ENCODE measurements around the gene UBE2R2. TPM values are rescaled to one million over a fixed set of nuclear protein-coding genes. Genes with fewer than 3 reads are reported as not detected.
"Not testable (repeated sequence)": the region's sequence is repeated elsewhere in the genome, so short reads cannot be mapped to it uniquely, and the experiment has no call there.

Gene UBE2R2
- total and polyA plus RNA-seq, 4 experiments from 2014 or later: 10.8 to 31.4 (median 24.2) TPM

DNA sequence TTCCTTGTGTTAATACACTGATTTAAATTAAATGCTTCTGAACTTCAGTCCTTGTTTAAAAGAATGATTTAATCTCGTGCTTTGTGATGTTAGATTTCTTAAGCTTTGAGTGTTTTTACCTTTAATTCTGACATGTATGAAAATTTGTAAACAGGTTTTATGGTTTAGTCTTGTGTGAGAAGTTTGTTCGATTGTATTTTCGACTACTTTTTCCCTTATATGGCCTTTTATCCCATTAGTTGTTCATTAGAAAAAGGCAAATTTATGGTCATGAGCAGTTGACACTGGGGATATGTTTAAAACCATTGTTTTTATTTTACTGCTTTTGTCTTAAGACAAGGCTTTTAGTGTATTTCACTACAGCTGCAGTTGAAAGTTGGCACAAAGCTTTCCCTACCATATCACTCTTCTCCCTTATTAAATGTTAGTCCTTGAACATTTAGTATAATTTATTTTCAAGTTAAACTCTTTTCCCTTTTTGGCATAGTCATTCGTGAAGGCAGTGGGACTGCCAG, 3.3 kb downstream of the UBE2R2 start:
- Histone ChIP-seq H3K9me3 (ENCODE audit: control insufficient read depth in 1 of 2, low read length in 2 of 2) (no peaks in the 10 kb centered on the region), H3K36me3 (ENCODE audit: insufficient read depth, low read length) (no peaks in the 10 kb centered on the region), H3K27me3 (ENCODE audit: insufficient read depth, low read length) (no peaks in the 10 kb centered on the region), H3K4me1 (ENCODE audit: insufficient read depth, low read length) (peaks cover 39% of the 10 kb centered on the region), H3K4me3 (ENCODE audit: low read length in 2 of 2) (no peak overlapping the region), H3K27ac (ENCODE audit: low read depth, low read length) (no peak overlapping the region)
- Mint-ChIP-seq H3K27me3 (no peaks in the 10 kb centered on the region), H3K4me3 (peak overlapping the region in 7 of 8 donors; percentile 13 to 83 (median 51)), H3K36me3 (peaks cover 0 to 10% of the 10 kb centered on the region in 2 donors), H3K4me1 (peaks cover 24 to 49% (median 35%) of the 10 kb centered on the region in 4 donors), H3K27ac (peak overlapping the region in 4 of 7 donors; percentile 8 to 96 (median 44)), H3K9me3 (peaks cover 0 to 2% (median 0%) of the 10 kb centered on the region in 8 donors)
- ChIA-PET CTCF (ENCODE audit: partially characterized antibody) (no interaction called here), POLR2A (ENCODE audit: partially characterized antibody) (no interaction called here)
- DNase-seq: no peak
- intact Hi-C loops (cut with micrococcal nuclease): no loop called here

DNA sequence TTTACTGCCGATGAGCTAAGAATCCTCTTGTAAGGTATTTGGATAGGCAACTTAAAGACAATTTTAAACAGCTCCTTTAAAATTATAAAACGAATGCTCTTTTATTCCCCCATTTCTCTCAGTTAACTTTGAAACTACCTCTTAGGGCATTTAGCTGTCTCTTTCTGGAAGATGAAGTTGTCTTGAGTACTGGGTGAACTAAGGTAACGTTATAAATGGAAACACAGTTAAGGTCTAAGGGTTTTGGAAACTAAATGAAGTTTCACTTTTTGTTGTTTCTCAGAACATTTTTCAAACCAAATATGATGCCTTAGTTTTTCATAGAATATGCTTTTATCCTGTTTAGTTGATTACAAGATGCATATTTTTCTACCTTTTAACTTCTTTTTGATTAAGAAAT, 6.8 kb downstream of the UBE2R2 start:
- no peaks in the 10 kb centered on the region for H3K9me3 Mint-ChIP-seq
- no peak overlapping the region for H3K4me3 Mint-ChIP-seq
- Histone ChIP-seq H3K4me1 (ENCODE audit: insufficient read depth, low read length) (peaks cover 26% of the 10 kb centered on the region), H3K36me3 (ENCODE audit: insufficient read depth, low read length) (no peaks in the 10 kb centered on the region), H3K27ac (ENCODE audit: low read depth, low read length) (no peak overlapping the region), H3K27me3 (ENCODE audit: insufficient read depth, low read length) (no peaks in the 10 kb centered on the region), H3K9me3 (ENCODE audit: control insufficient read depth in 1 of 2, low read length in 2 of 2) (no peaks in the 10 kb centered on the region), H3K4me3 (ENCODE audit: low read length in 2 of 2) (no peak overlapping the region)
- DNase-seq: no peak
- no peaks in the 10 kb centered on the region for H3K27me3 Mint-ChIP-seq
- H3K27ac Mint-ChIP-seq: peak overlapping the region in 1 of 7 donors; percentile 7
- H3K4me1 Mint-ChIP-seq: peaks cover 14 to 31% (median 21%) of the 10 kb centered on the region in 4 donors
- intact Hi-C loops (cut with micrococcal nuclease): no loop called here
- peaks cover 0 to under 1% of the 10 kb centered on the region in 2 donors for H3K36me3 Mint-ChIP-seq
- ChIA-PET CTCF (ENCODE audit: partially characterized antibody) (interaction anchor here (1.4 to 1.9 kb wide), 3 partner anchors 10 to 28 kb away, joined by 3 to 5 read pairs (median 5); no protein-coding TSS in a partner anchor), POLR2A (ENCODE audit: partially characterized antibody) (no interaction called here)

DNA sequence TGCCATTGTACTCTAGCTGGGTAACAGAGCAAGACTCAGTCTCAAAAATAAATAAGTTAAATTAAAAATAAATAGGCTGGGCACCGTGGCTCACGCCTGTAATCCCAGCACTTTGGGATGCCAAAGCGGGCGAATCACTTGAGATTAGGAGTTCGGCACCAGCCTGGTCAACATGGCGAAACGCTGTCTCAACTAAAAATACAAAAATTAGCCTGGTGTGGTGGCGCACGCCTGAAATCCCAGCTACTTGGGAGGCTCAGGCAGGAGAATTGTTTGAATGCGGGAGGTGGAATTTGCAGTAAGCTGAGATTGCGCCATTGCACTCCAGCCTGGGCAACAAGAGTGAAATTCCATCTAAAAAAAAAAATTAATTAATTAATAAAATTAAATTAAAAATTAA, 10.3 kb downstream of the UBE2R2 start:
- H3K4me1 ChIP-seq (ENCODE audit: insufficient read depth, low read length); H3K27me3 ChIP-seq (ENCODE audit: insufficient read depth, low read length); H3K27ac Mint-ChIP-seq; intact Hi-C loops (cut with micrococcal nuclease); H3K36me3 Mint-ChIP-seq; H3K9me3 Mint-ChIP-seq; H3K4me3 Mint-ChIP-seq; H3K4me3 ChIP-seq (ENCODE audit: low read length in 2 of 2); H3K27ac ChIP-seq (ENCODE audit: low read depth, low read length); H3K9me3 ChIP-seq (ENCODE audit: control insufficient read depth in 1 of 2, low read length in 2 of 2); H3K27me3 Mint-ChIP-seq; DNase-seq; H3K36me3 ChIP-seq (ENCODE audit: insufficient read depth, low read length): not testable (repeated sequence)
- ChIA-PET POLR2A (ENCODE audit: partially characterized antibody) (interaction anchor here (0.7 kb wide), 1 partner anchor 9 kb away, joined by 3 read pairs; no protein-coding TSS in a partner anchor), CTCF (ENCODE audit: partially characterized antibody) (interaction anchor here (0.6 to 1.6 kb wide), 2 partner anchors 14 to 49 kb away, joined by 4 read pairs; no protein-coding TSS in a partner anchor)
- H3K4me1 Mint-ChIP-seq: peaks cover 0 to 10% (median 4%) of the 10 kb centered on the region in 4 donors

DNA sequence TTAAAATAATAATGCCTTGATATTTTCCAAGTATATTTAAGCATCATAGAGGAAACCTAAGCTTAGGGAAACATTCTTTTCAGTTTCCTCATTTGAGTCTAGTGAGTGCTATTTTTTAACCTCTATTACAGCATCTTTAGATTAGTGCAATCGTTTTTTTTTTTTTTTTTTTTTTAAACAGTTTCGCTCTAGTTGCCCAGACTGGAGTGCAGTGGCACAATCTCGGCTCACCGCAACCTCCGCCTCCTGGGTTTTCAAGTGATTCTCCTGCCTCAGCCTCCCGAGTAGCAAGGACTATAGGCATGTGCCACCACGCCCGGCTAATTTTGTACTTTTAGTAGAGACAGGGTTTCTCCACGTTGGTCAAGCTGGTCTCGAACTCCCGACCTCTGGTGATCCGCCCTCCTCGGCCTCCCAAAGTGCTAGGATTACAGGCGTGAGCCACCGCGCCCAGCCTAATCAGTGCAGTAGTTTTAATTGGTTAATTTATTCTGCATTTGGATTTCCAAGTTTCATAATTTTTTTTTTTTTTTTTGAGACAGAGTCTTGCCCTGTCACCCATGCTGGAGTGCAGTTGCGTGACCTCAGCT, 12.8 kb downstream of the UBE2R2 start:
- H3K27me3 ChIP-seq (ENCODE audit: insufficient read depth, low read length); DNase-seq; H3K9me3 Mint-ChIP-seq; intact Hi-C loops (cut with micrococcal nuclease); H3K27ac ChIP-seq (ENCODE audit: low read depth, low read length); H3K36me3 ChIP-seq (ENCODE audit: insufficient read depth, low read length); H3K9me3 ChIP-seq (ENCODE audit: control insufficient read depth in 1 of 2, low read length in 2 of 2); H3K4me3 Mint-ChIP-seq; H3K4me1 ChIP-seq (ENCODE audit: insufficient read depth, low read length); H3K4me3 ChIP-seq (ENCODE audit: low read length in 2 of 2); H3K36me3 Mint-ChIP-seq; POLR2A ChIA-PET (ENCODE audit: partially characterized antibody); H3K27ac Mint-ChIP-seq; H3K27me3 Mint-ChIP-seq: not testable (repeated sequence)
- CTCF ChIA-PET (ENCODE audit: partially characterized antibody): interaction anchor here (0.7 to 1.4 kb wide), 3 partner anchors 14 to 16 kb away, joined by 3 read pairs; no protein-coding TSS in a partner anchor
- H3K4me1 Mint-ChIP-seq: peaks cover 5 to 14% (median 10%) of the 10 kb centered on the region in 4 donors

DNA sequence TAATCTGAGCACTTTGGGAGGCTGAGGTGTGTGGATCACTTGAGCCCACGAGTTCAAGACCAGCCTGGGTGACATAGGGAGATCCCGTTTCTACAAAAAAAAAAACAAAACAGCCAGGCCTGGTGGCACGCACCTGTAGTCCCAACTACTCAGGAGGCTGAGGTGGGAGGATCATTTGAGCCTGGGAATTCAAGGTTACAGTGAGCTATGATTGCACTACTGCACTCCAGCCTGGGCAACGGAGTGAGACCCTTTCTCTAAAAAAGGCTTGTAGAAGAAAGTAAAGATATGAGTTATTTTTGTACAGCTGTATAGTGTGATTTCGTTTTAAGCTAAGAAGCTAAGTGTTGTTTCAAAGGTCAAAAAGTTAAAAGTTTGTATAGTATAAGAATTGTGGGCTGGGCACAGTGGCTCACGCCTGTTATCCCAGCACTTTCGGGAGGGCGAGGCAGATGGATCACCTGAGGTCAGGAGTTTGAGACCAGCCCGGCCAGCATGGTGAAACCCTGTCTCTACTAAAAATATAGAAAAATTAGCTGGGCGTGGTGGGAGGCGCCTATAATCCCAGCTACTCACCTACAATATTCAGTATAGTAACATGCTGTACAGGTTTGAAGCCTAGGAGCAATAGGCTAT, 18.8 kb downstream of the UBE2R2 start:
- Histone ChIP-seq H3K27me3 (ENCODE audit: insufficient read depth, low read length) (no peaks in the 10 kb centered on the region), H3K4me1 (ENCODE audit: insufficient read depth, low read length) (peaks cover 6% of the 10 kb centered on the region), H3K27ac (ENCODE audit: low read depth, low read length) (no peak overlapping the region), H3K4me3 (ENCODE audit: low read length in 2 of 2) (no peak overlapping the region), H3K36me3 (ENCODE audit: insufficient read depth, low read length) (no peaks in the 10 kb centered on the region), H3K9me3 (ENCODE audit: control insufficient read depth in 1 of 2, low read length in 2 of 2) (no peaks in the 10 kb centered on the region)
- intact Hi-C loops (cut with micrococcal nuclease): no loop called here
- Mint-ChIP-seq H3K27ac (peak overlapping the region in 4 of 7 donors; percentile 13 to 59 (median 48)), H3K4me1 (peaks cover 22 to 42% (median 35%) of the 10 kb centered on the region in 4 donors), H3K4me3 (no peak overlapping the region), H3K36me3 (peaks cover 0 to 2% of the 10 kb centered on the region in 2 donors), H3K27me3 (no peaks in the 10 kb centered on the region), H3K9me3 (no peaks in the 10 kb centered on the region)
- ChIA-PET CTCF (ENCODE audit: partially characterized antibody) (interaction anchor here (0.8 to 8.3 kb wide), 2 partner anchors 12 to 21 kb away, joined by 5 to 42 read pairs; no protein-coding TSS in a partner anchor), POLR2A (ENCODE audit: partially characterized antibody) (no interaction called here)
- DNase-seq: no peak

DNA sequence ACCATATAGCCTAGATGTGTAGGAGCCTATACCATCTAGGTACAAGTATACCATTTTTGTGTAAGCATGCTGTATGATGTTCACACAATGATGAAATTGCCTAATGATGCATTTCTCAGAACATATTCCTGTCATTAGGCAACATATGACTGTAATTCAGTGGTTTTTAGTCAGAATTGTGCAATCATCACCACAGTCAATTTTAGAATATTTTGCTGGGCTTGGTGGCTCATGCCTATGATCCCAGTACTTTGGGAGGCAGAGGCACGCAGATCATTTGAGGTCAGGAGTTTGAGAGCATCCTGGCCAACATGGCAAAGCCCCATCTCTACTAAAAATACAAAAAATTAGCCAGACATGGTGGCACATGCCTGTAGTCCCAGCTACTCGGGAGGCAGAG, 19.3 kb downstream of the UBE2R2 start:
- CTCF ChIA-PET (ENCODE audit: partially characterized antibody): interaction anchor here (0.8 to 8.3 kb wide), 2 partner anchors 12 to 21 kb away, joined by 5 to 42 read pairs; no protein-coding TSS in a partner anchor
- H3K9me3 Mint-ChIP-seq; H3K27ac ChIP-seq (ENCODE audit: low read depth, low read length); H3K4me3 Mint-ChIP-seq; H3K27me3 Mint-ChIP-seq; H3K36me3 ChIP-seq (ENCODE audit: insufficient read depth, low read length); H3K4me3 ChIP-seq (ENCODE audit: low read length in 2 of 2); intact Hi-C loops (cut with micrococcal nuclease); H3K4me1 ChIP-seq (ENCODE audit: insufficient read depth, low read length); POLR2A ChIA-PET (ENCODE audit: partially characterized antibody); H3K9me3 ChIP-seq (ENCODE audit: control insufficient read depth in 1 of 2, low read length in 2 of 2); H3K27me3 ChIP-seq (ENCODE audit: insufficient read depth, low read length); H3K36me3 Mint-ChIP-seq; DNase-seq: not testable (repeated sequence)
- Mint-ChIP-seq H3K27ac (peak overlapping the region in 2 of 7 donors; percentile 55 to 59), H3K4me1 (peaks cover 23 to 44% (median 36%) of the 10 kb centered on the region in 4 donors)

DNA sequence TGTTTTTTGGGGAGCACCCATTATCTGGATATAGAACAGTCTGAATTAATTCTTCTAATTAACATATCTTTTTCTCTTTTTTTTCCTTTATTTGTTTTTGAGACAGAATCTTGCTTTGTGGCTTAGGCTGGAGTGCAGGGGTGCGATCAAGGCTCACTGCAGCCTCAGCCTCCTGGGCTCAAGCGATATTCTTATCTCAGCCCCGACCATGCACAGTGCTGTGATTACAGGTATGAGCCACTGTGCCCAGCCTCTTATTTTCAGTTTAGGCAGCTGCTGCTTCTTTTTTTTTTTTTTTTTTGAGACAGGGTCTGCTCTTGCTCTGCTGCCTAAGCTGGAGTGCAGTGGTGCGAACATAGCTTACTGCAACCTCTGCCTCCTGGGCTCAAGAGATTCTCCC, 20.2 kb downstream of the UBE2R2 start:
- intact Hi-C loops (cut with micrococcal nuclease): no loop called here
- H3K27me3 ChIP-seq (ENCODE audit: insufficient read depth, low read length): no peaks in the 10 kb centered on the region
- H3K27ac Mint-ChIP-seq: peak overlapping the region in 1 of 7 donors; percentile 64
- no peaks in the 10 kb centered on the region for H3K27me3 Mint-ChIP-seq
- H3K4me1 ChIP-seq (ENCODE audit: insufficient read depth, low read length): peaks cover 11% of the 10 kb centered on the region
- H3K9me3 ChIP-seq (ENCODE audit: control insufficient read depth in 1 of 2, low read length in 2 of 2): no peaks in the 10 kb centered on the region
- H3K4me3 ChIP-seq (ENCODE audit: low read length in 2 of 2): no peak overlapping the region
- DNase-seq: no peak
- no peaks in the 10 kb centered on the region for H3K9me3 Mint-ChIP-seq
- ChIA-PET POLR2A (ENCODE audit: partially characterized antibody) (interaction anchor here (0.6 kb wide), 2 partner anchors 66 to 640 kb away, joined by 3 read pairs; no protein-coding TSS in a partner anchor), CTCF (ENCODE audit: partially characterized antibody) (interaction anchor here (8.3 kb wide), 1 partner anchor 22 kb away, joined by 42 read pairs; no protein-coding TSS in a partner anchor)
- H3K36me3 Mint-ChIP-seq: peaks cover 0 to 2% of the 10 kb centered on the region in 2 donors
- H3K4me3 Mint-ChIP-seq: no peak overlapping the region
- no peak overlapping the region for H3K27ac ChIP-seq (ENCODE audit: low read depth, low read length)
- H3K4me1 Mint-ChIP-seq: peaks cover 27 to 52% (median 42%) of the 10 kb centered on the region in 4 donors
- H3K36me3 ChIP-seq (ENCODE audit: insufficient read depth, low read length): no peaks in the 10 kb centered on the region
